ENCODE data around the gene CCDC74A.
"Not testable (repeated sequence)": the region's sequence is repeated elsewhere in the genome, so short reads cannot be mapped to it uniquely, and the experiment has no call there.

- not testable (repeated sequence) for TF ChIP-seq CTCF (conservative IDR thresholded peaks at IDR 0.05; ENCODE audit: low read depth, low read length); EZH2 (IDR thresholded peaks at IDR 0.05; ENCODE audit: low read length, unreplicated experiment); EZH2phosphoT487 (IDR thresholded peaks at IDR 0.05; ENCODE audit: borderline replicate concordance, low read length)
Observed at GRCh38 chr2:131490616-131491468, 36.8 kb upstream of the CCDC74A start.

Data from PC-3 (cell line).